ENCODE results near the gene ZNF608. TPM values are rescaled to one million over a fixed set of nuclear protein-coding genes. Genes with fewer than 3 reads are reported as not detected.

Gene ZNF608
- total and polyA plus RNA-seq, 2 experiments from 2014 or later: 20.5 to 42.4 TPM

DNA sequence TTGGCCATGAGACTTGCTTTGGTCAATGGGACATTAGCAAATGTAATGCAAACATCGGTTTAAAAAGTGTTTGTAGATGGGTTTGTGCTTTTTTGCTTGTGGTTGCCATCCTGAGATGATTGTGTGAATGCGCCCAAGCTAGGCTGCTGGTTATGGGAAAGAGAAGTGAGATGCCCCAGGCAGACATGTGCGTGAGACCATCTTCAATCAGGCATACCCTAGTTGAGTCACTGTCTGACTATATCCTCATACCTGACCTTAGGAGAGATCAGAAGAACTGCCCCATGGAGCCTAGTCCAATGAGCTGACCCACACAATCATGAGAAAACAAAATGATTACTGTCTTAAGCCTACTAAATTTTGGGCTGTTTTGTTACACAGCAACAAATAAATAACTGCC, 36.8 kb upstream of the ZNF608 start (continued):
- TF ChIP-seq, protein P1, sequence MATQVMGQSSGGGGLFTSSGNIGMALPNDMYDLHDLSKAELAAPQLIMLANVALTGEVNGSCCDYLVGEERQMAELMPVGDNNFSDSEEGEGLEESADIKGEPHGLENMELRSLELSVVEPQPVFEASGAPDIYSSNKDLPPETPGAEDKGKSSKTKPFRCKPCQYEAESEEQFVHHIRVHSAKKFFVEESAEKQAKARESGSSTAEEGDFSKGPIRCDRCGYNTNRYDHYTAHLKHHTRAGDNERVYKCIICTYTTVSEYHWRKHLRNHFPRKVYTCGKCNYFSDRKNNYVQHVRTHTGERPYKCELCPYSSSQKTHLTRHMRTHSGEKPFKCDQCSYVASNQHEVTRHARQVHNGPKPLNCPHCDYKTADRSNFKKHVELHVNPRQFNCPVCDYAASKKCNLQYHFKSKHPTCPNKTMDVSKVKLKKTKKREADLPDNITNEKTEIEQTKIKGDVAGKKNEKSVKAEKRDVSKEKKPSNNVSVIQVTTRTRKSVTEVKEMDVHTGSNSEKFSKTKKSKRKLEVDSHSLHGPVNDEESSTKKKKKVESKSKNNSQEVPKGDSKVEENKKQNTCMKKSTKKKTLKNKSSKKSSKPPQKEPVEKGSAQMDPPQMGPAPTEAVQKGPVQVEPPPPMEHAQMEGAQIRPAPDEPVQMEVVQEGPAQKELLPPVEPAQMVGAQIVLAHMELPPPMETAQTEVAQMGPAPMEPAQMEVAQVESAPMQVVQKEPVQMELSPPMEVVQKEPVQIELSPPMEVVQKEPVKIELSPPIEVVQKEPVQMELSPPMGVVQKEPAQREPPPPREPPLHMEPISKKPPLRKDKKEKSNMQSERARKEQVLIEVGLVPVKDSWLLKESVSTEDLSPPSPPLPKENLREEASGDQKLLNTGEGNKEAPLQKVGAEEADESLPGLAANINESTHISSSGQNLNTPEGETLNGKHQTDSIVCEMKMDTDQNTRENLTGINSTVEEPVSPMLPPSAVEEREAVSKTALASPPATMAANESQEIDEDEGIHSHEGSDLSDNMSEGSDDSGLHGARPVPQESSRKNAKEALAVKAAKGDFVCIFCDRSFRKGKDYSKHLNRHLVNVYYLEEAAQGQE (IDR thresholded peaks at IDR 0.05; ENCODE audit: unreplicated experiment): no peak
- TF ChIP-seq ZNF114 (CRISPR knock-in tag; IDR thresholded peaks at IDR 0.05) (no peak), EZH2phosphoT487 (IDR thresholded peaks at IDR 0.05; ENCODE audit: unreplicated experiment) (no peak)
- TF ChIP-seq, protein P2, sequence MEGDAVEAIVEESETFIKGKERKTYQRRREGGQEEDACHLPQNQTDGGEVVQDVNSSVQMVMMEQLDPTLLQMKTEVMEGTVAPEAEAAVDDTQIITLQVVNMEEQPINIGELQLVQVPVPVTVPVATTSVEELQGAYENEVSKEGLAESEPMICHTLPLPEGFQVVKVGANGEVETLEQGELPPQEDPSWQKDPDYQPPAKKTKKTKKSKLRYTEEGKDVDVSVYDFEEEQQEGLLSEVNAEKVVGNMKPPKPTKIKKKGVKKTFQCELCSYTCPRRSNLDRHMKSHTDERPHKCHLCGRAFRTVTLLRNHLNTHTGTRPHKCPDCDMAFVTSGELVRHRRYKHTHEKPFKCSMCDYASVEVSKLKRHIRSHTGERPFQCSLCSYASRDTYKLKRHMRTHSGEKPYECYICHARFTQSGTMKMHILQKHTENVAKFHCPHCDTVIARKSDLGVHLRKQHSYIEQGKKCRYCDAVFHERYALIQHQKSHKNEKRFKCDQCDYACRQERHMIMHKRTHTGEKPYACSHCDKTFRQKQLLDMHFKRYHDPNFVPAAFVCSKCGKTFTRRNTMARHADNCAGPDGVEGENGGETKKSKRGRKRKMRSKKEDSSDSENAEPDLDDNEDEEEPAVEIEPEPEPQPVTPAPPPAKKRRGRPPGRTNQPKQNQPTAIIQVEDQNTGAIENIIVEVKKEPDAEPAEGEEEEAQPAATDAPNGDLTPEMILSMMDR (conservative IDR thresholded peaks at IDR 0.05; ENCODE audit: low read depth in 2 of 2): no peak

DNA sequence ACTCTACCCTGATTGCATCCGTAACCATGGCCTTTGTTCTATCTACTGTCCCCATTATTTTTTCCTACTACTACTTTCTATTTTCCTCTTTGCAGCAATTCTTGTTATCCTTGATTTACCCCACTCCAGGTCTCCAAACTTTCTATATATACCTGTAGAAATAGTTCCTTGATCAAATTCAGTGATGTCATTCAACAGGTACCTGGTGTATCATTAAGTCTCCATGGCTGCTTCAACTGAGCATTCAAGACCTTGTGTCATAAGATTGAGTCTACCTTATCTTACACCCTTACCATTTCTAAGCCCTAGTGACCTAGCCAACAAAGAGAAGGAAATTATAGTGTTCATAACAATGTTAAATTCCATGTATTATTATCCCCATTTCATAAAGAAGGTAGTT, 35.8 kb upstream of the ZNF608 start:
- DNase-seq (ENCODE audit: low spot score): no peak
- Histone ChIP-seq H3K79me2 (replicated peaks; ENCODE audit: insufficient read depth) (no peaks in the 10 kb centered on the region), H3K27me3 (ENCODE audit: insufficient read depth) (no peaks in the 10 kb centered on the region), H3K36me3 (ENCODE audit: insufficient read depth) (no peaks in the 10 kb centered on the region), H4K20me1 (replicated peaks; ENCODE audit: insufficient read depth) (no peaks in the 10 kb centered on the region), H2AFZ (no peak overlapping the region), H3K4me3 (no peak overlapping the region), H3K4me2 (no peak overlapping the region), H3K4me1 (ENCODE audit: insufficient read depth) (no peaks in the 10 kb centered on the region), H3F3A (replicated peaks; ENCODE audit: low read depth) (no peaks in the 10 kb centered on the region), H3K27ac (ENCODE audit: low read depth) (no peak overlapping the region), H3K9me2 (ENCODE audit: insufficient read depth) (peaks cover 17% of the 10 kb centered on the region)
- no peaks in the 10 kb centered on the region for H3K36me3 Mint-ChIP-seq (ENCODE audit: low read depth)
- no peak overlapping the region for H3K27ac Mint-ChIP-seq
- no peaks in the 10 kb centered on the region for H3K4me1 Mint-ChIP-seq
- H3K27me3 Mint-ChIP-seq (ENCODE audit: insufficient read depth, low read depth, poor library complexity): peaks cover 2% of the 10 kb centered on the region
- ATAC-seq: no peak
- H3K9me3 Mint-ChIP-seq: no peaks in the 10 kb centered on the region; the same call in 2 of the 3 replicates
- H3K4me3 Mint-ChIP-seq: no peak overlapping the region
- no peak for TF ChIP-seq CREB1 (CRISPR knock-in tag; IDR thresholded peaks at IDR 0.05; ENCODE audit: low read depth)
- TF ChIP-seq, protein P3, sequence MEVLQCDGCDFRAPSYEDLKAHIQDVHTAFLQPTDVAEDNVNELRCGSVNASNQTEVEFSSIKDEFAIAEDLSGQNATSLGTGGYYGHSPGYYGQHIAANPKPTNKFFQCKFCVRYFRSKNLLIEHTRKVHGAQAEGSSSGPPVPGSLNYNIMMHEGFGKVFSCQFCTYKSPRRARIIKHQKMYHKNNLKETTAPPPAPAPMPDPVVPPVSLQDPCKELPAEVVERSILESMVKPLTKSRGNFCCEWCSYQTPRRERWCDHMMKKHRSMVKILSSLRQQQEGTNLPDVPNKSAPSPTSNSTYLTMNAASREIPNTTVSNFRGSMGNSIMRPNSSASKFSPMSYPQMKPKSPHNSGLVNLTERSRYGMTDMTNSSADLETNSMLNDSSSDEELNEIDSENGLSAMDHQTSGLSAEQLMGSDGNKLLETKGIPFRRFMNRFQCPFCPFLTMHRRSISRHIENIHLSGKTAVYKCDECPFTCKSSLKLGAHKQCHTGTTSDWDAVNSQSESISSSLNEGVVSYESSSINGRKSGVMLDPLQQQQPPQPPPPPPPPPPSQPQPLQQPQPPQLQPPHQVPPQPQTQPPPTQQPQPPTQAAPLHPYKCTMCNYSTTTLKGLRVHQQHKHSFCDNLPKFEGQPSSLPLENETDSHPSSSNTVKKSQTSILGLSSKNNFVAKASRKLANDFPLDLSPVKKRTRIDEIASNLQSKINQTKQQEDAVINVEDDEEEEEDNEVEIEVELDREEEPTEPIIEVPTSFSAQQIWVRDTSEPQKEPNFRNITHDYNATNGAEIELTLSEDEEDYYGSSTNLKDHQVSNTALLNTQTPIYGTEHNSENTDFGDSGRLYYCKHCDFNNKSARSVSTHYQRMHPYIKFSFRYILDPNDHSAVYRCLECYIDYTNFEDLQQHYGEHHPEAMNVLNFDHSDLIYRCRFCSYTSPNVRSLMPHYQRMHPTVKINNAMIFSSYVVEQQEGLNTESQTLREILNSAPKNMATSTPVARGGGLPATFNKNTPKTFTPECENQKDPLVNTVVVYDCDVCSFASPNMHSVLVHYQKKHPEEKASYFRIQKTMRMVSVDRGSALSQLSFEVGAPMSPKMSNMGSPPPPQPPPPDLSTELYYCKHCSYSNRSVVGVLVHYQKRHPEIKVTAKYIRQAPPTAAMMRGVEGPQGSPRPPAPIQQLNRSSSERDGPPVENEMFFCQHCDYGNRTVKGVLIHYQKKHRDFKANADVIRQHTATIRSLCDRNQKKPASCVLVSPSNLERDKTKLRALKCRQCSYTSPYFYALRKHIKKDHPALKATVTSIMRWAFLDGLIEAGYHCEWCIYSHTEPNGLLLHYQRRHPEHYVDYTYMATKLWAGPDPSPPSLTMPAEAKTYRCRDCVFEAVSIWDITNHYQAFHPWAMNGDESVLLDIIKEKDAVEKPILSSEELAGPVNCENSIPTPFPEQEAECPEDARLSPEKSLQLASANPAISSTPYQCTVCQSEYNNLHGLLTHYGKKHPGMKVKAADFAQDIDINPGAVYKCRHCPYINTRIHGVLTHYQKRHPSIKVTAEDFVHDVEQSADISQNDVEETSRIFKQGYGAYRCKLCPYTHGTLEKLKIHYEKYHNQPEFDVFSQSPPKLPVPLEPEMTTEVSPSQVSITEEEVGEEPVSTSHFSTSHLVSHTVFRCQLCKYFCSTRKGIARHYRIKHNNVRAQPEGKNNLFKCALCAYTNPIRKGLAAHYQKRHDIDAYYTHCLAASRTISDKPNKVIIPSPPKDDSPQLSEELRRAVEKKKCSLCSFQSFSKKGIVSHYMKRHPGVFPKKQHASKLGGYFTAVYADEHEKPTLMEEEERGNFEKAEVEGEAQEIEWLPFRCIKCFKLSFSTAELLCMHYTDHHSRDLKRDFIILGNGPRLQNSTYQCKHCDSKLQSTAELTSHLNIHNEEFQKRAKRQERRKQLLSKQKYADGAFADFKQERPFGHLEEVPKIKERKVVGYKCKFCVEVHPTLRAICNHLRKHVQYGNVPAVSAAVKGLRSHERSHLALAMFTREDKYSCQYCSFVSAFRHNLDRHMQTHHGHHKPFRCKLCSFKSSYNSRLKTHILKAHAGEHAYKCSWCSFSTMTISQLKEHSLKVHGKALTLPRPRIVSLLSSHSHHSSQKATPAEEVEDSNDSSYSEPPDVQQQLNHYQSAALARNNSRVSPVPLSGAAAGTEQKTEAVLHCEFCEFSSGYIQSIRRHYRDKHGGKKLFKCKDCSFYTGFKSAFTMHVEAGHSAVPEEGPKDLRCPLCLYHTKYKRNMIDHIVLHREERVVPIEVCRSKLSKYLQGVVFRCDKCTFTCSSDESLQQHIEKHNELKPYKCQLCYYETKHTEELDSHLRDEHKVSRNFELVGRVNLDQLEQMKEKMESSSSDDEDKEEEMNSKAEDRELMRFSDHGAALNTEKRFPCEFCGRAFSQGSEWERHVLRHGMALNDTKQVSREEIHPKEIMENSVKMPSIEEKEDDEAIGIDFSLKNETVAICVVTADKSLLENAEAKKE (CRISPR knock-in tag; IDR thresholded peaks at IDR 0.05): no peak
- TF ChIP-seq EZH2 (IDR thresholded peaks at IDR 0.05; ENCODE audit: low read depth, unreplicated experiment): no peak
- TF ChIP-seq JUNB (IDR thresholded peaks at IDR 0.05; ENCODE audit: unreplicated experiment): no peak
- TF ChIP-seq, protein P1 (IDR thresholded peaks at IDR 0.05; ENCODE audit: unreplicated experiment): no peak
- no peak for TF ChIP-seq NANOG (IDR thresholded peaks at IDR 0.05; ENCODE audit: borderline replicate concordance)
- no peak for TF ChIP-seq EZH2phosphoT487 (IDR thresholded peaks at IDR 0.05; ENCODE audit: unreplicated experiment)
- no peak for TF ChIP-seq STAT1 (IDR thresholded peaks at IDR 0.05; ENCODE audit: unreplicated experiment)

All from GM23338 (cell line).